HepG2 (cell line): ENCODE data around the gene NT5C3B.

Experiments
- BHLHE40 ChIP-seq: IDR thresholded peaks from 2 replicates; pipeline ENCODE4 v1.6.1; 2011; ENCODE audit warnings: low read length, improper control_type of control experiment
- GMEB1 ChIP-seq: sonication (generic); formaldehyde crosslinking; IDR thresholded peaks from 2 replicates; pipeline ENCODE4 v1.5.1; 2020; ENCODE audit warnings: missing genetic modification reagents, mild to moderate bottlenecking, borderline replicate concordance
- KAT7 ChIP-seq: IDR thresholded peaks from 2 replicates; pipeline ENCODE4 v1.6.1; 2018; ENCODE audit warnings: borderline replicate concordance, missing compliant biosample characterization
- MYNN ChIP-seq: sonication (generic); formaldehyde crosslinking; IDR thresholded peaks from 2 replicates; pipeline ENCODE4 v1.4.0; 2020; ENCODE audit warnings: mild to moderate bottlenecking, low read depth, missing genetic modification reagents
- NR2C2 ChIP-seq: sonication (generic); formaldehyde crosslinking; IDR thresholded peaks from 2 replicates; pipeline ENCODE4 v1.4.0; 2020; ENCODE audit warnings: missing genetic modification reagents, mild to moderate bottlenecking, moderate library complexity, borderline replicate concordance
- POLR2AphosphoS5 ChIP-seq: IDR thresholded peaks from 2 replicates; pipeline ENCODE4 v1.6.1; 2012; ENCODE audit warnings: low read depth, low read length
- SP2 ChIP-seq: sonication (generic); formaldehyde crosslinking; IDR thresholded peaks from 2 replicates; pipeline ENCODE4 v1.5.1; 2020; ENCODE audit warnings: mild to moderate bottlenecking, missing genetic modification reagents
- ZNF256 ChIP-seq: sonication (generic); formaldehyde crosslinking; conservative IDR thresholded peaks from 2 replicates; pipeline ENCODE4 v1.4.0; 2020; ENCODE audit warnings: missing genetic modification reagents
- ZNF446 ChIP-seq: sonication (generic); formaldehyde crosslinking; IDR thresholded peaks from 2 replicates; pipeline ENCODE4 v1.5.0; 2020; ENCODE audit warnings: mild to moderate bottlenecking, missing genetic modification reagents
- TF ChIP-seq, protein P1 (sequence below): sonication (generic); formaldehyde crosslinking; IDR thresholded peaks from 2 replicates; pipeline ENCODE4 v1.5.0; 2020; ENCODE audit warnings: mild to moderate bottlenecking, missing genetic modification reagents, moderate library complexity

DNA sequence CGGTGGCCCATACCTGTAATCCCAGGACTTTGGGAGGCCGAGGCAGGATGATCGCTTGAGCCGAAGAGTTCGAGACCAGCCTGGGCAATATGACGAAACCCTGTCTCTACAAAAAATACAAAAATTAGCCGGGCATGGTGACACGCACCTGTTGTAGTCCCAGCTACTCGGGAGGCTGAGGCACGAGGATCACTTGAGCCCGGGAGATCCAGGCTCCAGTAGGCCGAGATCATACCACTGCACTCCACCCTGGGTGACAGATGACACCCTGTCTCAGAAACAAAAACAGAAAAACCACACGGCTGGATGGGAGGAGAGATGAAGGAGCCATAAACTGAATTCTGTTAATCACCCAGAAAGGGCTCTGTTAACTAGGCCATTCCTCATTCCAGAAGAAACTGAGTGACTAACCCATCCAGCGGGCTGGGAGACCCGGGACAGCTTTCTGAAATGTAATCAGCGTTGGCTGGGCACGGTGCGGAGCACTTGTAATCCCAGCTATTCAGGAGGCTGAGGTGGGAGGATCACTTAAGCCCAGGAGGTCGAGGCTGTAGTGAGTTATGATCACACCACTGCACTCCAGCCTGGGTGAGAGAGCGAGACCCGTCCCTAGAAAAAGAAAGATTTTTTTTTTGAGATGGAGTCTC is 641 bp upstream of the NT5C3B start:
- TF ChIP-seq GMEB1 (no peak), MYNN (CRISPR knock-in tag) (no peak), NR2C2 (CRISPR knock-in tag) (no peak), POLR2AphosphoS5 (no peak), ZNF446 (no peak), SP2 (CRISPR knock-in tag) (no peak), ZNF256 (no peak), BHLHE40 (no peak), KAT7 (CRISPR knock-in tag) (no peak)
- TF ChIP-seq, protein P1, sequence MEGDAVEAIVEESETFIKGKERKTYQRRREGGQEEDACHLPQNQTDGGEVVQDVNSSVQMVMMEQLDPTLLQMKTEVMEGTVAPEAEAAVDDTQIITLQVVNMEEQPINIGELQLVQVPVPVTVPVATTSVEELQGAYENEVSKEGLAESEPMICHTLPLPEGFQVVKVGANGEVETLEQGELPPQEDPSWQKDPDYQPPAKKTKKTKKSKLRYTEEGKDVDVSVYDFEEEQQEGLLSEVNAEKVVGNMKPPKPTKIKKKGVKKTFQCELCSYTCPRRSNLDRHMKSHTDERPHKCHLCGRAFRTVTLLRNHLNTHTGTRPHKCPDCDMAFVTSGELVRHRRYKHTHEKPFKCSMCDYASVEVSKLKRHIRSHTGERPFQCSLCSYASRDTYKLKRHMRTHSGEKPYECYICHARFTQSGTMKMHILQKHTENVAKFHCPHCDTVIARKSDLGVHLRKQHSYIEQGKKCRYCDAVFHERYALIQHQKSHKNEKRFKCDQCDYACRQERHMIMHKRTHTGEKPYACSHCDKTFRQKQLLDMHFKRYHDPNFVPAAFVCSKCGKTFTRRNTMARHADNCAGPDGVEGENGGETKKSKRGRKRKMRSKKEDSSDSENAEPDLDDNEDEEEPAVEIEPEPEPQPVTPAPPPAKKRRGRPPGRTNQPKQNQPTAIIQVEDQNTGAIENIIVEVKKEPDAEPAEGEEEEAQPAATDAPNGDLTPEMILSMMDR (CRISPR knock-in tag), result no peak
